Naive B cell (primary cell): ENCODE measurements around the gene RHOBTB3. TPM values are rescaled to one million over a fixed set of nuclear protein-coding genes. Genes with fewer than 3 reads are reported as not detected.
"Not testable (repeated sequence)": the region's sequence is repeated elsewhere in the genome, so short reads cannot be mapped to it uniquely, and the experiment has no call there.

Experiments
- ATAC-seq, 2 donors: fragments of 150-1000 bp; cut with Tn5 transposase; 2 replicates each; pipeline ENCODE4 v1.10.0; 2021; ENCODE audit warnings: low read depth in 2 of 2, mild to moderate bottlenecking in 2 of 2, moderate library complexity in 2 of 2
- DNase-seq: peaks from one replicate; pipeline ENCODE4 v3.0.0; 2022
- H3K27ac Mint-ChIP-seq, 6 donors: one replicate each; pipeline ENCODE4 v1.8.0; 2020 to 2022; ENCODE audit warnings: mild to moderate bottlenecking in 6 of 6, mixed read lengths in 6 of 6, moderate library complexity in 5 of 6, inconsistent platforms in 2 of 6
- H3K27me3 Mint-ChIP-seq, 3 donors: one replicate each; pipeline ENCODE4 v1.8.0; 2021 to 2022; ENCODE audit warnings: mixed read lengths in 3 of 3, mild to moderate bottlenecking in 1 of 3
- H3K36me3 Mint-ChIP-seq, 2 donors: one replicate each; pipeline ENCODE4 v1.8.0; 2020 to 2022; ENCODE audit warnings: mixed read lengths in 2 of 2, inconsistent platforms in 1 of 2, mild to moderate bottlenecking in 1 of 2
- H3K4me1 Mint-ChIP-seq, 3 donors: one replicate each; pipeline ENCODE4 v1.8.0; 2020 to 2022; ENCODE audit warnings: mixed read lengths in 3 of 3, inconsistent platforms in 1 of 3, mild to moderate bottlenecking in 1 of 3, moderate library complexity in 1 of 3
- H3K4me3 Mint-ChIP-seq, 8 donors: one replicate each; pipeline ENCODE4 v1.8.0; 2020 to 2022; ENCODE audit warnings: mild to moderate bottlenecking in 8 of 8, mixed read lengths in 8 of 8, moderate library complexity in 8 of 8, inconsistent platforms in 2 of 8
- H3K9me3 Mint-ChIP-seq, 7 donors: one replicate each; pipeline ENCODE4 v1.8.0; 2020 to 2022; ENCODE audit warnings: mixed read lengths in 7 of 7, mild to moderate bottlenecking in 5 of 7, inconsistent platforms in 2 of 7, moderate library complexity in 1 of 7
- polyA plus RNA-seq, 6 donors: library from polyadenylated mRNA; unstranded; fragments of 300-500 nt; fragmentation: Illumina TruSeq; gene quantifications; one replicate each; pipeline ENCODE4 v1.2.3, GENCODE V29; 2021; ENCODE audit warnings: low read depth in 6 of 6

Gene RHOBTB3
- polyA plus RNA-seq, 6 donors from 2014 or later = 1.5 to 2.1 (median 1.7) TPM; not detected in 3

DNA sequence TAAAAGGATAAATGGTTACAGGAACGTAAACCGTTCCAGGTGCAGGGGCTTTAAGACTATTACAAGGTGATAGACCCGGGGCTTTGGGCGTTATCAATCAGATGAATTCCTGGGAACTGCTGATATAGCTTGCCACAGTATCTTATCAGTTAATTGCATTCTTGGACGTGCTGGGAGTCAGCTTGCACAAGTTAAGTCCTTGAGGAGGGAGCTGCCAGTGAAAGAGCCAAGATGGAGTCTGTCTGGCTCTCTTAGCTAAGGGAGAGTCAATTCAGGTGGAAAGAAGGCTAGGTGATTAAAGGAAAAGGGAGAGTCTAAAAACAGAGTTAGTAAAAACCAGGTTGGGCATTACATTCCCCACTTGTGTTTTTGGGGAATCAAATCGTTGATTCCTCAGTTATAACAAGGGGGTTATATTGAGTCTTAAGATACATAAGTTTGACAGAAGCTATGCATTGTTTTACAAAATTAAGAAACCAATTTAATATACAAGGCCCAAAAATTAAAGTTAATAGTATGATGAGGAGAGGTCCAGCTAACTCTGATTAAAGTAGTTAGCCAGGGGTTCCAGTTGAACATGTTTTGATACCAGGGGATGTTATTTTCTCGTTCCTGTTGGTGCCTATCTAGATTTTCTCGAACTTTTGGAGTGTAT lies 23.5 kb upstream of the RHOBTB3 start:
- not testable (repeated sequence) for H3K4me1 Mint-ChIP-seq, DNase-seq, H3K36me3 Mint-ChIP-seq, H3K27me3 Mint-ChIP-seq, ATAC-seq, H3K27ac Mint-ChIP-seq, H3K4me3 Mint-ChIP-seq, H3K9me3 Mint-ChIP-seq

DNA sequence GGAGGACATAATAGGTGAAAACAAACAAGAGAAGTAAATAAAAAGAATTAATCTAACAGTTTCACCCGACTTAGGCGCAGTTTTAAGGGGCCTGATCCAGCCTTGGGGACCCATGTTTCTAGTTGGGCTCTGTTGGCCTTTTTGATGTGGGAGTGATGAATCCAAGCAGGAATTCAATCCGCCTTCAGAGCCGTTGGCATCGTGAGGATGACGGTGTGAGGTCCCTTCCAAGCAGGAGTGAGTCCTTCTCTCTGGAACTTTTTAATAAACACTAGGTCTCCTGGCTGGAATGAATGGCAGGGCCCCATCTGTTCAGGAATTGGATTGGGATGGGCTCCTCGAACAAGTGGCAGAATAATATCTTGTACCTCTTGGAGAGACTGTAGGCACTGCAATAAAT lies 22.3 kb upstream of the RHOBTB3 start:
- Mint-ChIP-seq H3K27me3 (no peaks in the 10 kb centered on the region), H3K27ac (no peak overlapping the region)
- ATAC-seq = no peak

DNA sequence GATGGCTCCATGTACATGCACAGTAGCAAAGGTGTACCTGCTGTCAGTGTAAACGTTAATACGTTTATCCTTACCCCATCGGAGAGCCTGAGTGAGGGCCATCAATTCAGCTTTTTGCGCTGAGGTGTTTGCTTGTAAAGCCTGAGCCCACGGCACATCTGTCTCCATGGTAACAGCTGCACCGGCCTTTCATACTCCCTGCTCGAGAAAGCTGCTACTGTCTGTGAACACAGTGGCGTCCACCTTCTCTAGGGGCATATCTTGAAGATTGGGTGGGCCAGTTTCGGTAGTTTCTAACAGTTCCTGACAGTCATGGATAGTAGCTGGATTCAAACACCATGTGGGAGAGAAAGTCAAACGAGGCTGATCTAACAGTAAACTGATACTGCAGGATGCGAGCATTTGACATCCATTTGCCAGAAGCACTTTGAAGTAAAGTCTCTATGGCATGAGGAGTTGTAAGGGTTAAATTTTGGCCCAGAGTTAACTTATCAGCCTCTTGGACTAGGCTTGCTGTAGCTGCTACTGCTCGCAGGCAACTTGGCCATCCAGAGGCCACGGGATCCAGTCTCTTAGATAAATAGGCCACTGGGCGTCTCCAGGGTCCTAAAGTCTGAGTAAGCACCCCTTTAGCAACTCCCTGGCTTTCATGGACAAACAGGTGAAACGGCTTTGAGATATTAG lies 21.0 kb upstream of the RHOBTB3 start:
- Mint-ChIP-seq H3K4me3 (no peak overlapping the region), H3K27ac (no peak overlapping the region), H3K27me3 (no peaks in the 10 kb centered on the region), H3K9me3 (no peaks in the 10 kb centered on the region), H3K4me1 (no peaks in the 10 kb centered on the region), H3K36me3 (no peaks in the 10 kb centered on the region)
- DNase-seq (no peak), ATAC-seq (no peak)

More for the DNA sequence above, 22.3 kb upstream of the RHOBTB3 start:
- Mint-ChIP-seq H3K36me3 (no peaks in the 10 kb centered on the region), H3K9me3 (no peaks in the 10 kb centered on the region), H3K4me3 (no peak overlapping the region), H3K4me1 (no peaks in the 10 kb centered on the region)
- no peak for DNase-seq

- H3K27me3 Mint-ChIP-seq, ATAC-seq, H3K27ac Mint-ChIP-seq, H3K36me3 Mint-ChIP-seq, H3K4me1 Mint-ChIP-seq, H3K9me3 Mint-ChIP-seq, DNase-seq: not testable (repeated sequence)
- H3K4me3 Mint-ChIP-seq = peak overlapping the region in 1 of 8 donors; percentile 33
Measured at GRCh38 chr5:95710651-95711500, 20.3 kb upstream of the RHOBTB3 start.

- H3K36me3 Mint-ChIP-seq = no peaks in the 10 kb centered on the region
- no peak overlapping the region for H3K4me3 Mint-ChIP-seq
- no peaks in the 10 kb centered on the region for H3K27me3 Mint-ChIP-seq
- peak overlapping the region in 1 of 6 donors; percentile 55 for H3K27ac Mint-ChIP-seq
- no peaks in the 10 kb centered on the region for H3K9me3 Mint-ChIP-seq
- ATAC-seq (no peak), DNase-seq (no peak)
- no peaks in the 10 kb centered on the region for H3K4me1 Mint-ChIP-seq
Measured at GRCh38 chr5:95711501-95712346, 19.4 kb upstream of the RHOBTB3 start.

DNA sequence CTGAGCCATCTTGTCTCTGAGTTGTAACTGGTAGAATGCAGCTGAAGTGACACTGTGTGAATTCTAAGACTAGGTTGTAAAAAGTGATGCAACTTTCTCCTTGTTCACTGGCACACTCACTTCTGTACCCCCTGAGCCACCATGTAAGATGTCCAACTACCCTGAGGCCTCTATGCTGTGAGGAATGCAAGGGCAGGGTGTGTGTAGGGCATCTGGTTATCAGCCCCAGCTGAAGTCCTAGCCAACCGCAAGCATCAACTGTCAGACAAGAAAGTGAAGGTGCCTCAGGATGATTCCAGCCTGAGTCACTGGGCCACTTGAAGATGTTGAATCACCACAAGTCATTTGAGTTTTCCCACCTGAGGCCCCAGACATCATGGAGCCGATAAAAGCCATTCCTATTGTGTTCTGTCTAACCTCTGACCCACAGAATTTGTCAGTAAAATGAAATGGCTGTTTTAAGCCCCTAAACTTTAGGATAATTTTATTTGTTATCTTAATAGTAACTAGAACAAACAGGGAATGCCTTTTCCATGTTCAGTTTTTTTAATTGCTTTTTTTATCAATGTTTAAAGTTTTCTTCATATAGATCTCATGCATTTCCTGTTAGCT lies 18.7 kb upstream of the RHOBTB3 start:
- Mint-ChIP-seq H3K27ac (peak overlapping the region in 1 of 6 donors; percentile 1), H3K9me3 (no peaks in the 10 kb centered on the region), H3K27me3 (no peaks in the 10 kb centered on the region), H3K4me1 (no peaks in the 10 kb centered on the region), H3K36me3 (no peaks in the 10 kb centered on the region), H3K4me3 (no peak overlapping the region)
- ATAC-seq (no peak), DNase-seq (no peak)

DNA sequence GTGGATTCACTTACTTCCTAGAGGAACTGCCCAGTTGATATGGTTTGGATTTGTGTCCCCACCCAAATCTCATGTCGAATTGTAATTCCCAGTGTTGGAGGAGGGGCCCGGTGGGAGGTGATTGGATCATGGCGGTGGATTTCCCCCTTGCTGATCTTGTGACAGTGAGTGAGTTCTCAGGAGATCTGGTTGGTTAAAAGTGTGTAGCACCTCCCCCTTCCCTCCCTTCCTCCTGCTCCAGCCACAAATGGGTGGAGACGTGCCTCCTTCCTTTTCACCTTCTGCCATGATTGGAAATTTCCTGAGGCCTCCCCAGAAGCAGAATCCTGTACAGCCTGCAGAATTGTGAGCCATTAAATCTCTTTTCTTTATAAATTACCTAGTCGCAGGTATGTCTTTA lies 17.9 kb upstream of the RHOBTB3 start:
- not testable (repeated sequence) for H3K36me3 Mint-ChIP-seq, H3K27me3 Mint-ChIP-seq, H3K9me3 Mint-ChIP-seq, DNase-seq, H3K4me1 Mint-ChIP-seq, H3K27ac Mint-ChIP-seq, ATAC-seq, H3K4me3 Mint-ChIP-seq

DNA sequence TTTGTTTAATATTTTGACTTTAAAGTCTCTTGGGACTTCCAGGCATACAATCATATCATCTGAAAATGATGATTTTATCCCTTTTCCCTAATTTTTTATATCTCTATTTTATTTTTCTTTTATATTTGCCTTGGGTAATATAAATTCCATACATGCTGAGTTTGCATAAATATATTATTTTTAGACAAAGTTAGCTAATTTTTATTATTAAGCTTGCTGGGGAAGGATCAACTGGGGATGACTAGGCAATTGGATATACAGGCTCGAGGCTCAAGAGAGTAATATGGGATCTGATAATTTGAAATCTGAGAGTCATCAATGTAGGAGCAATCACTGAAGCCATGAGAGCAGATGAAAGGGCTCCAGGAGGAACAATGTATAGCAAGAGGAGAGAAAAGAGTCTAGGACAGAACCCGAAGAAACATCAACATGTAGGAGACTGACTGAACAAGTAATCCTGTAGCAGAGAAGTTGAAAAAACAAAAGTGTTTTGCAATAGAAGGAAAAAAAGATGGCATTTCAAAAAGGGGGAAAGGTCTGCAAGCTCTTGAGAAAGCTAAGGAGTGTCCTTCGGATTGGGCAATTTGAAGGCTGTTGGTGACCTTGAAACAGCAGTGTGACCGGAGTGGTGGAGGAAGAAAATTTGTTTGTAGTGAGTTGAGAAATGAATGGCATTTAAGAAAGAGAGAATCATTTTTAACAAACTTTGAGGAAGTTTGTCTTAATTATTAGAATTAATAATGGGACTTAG lies 17.0 kb upstream of the RHOBTB3 start:
- H3K9me3 Mint-ChIP-seq = no peaks in the 10 kb centered on the region
- no peaks in the 10 kb centered on the region for H3K27me3 Mint-ChIP-seq
- no peaks in the 10 kb centered on the region for H3K4me1 Mint-ChIP-seq
- no peaks in the 10 kb centered on the region for H3K36me3 Mint-ChIP-seq
- no peak for ATAC-seq
- peak overlapping the region in 1 of 6 donors; percentile 22 for H3K27ac Mint-ChIP-seq
- no peak overlapping the region for H3K4me3 Mint-ChIP-seq
- no peak for DNase-seq

GRCh38 chr5:95715799-95716461 lies 15.2 kb upstream of the RHOBTB3 start:
- no peaks in the 10 kb centered on the region for H3K27me3 Mint-ChIP-seq
- ATAC-seq (no peak), DNase-seq (no peak)
- no peaks in the 10 kb centered on the region for H3K36me3 Mint-ChIP-seq
- no peaks in the 10 kb centered on the region for H3K4me1 Mint-ChIP-seq
- H3K9me3 Mint-ChIP-seq = no peaks in the 10 kb centered on the region
- H3K27ac Mint-ChIP-seq = no peak overlapping the region
- H3K4me3 Mint-ChIP-seq = no peak overlapping the region

DNA sequence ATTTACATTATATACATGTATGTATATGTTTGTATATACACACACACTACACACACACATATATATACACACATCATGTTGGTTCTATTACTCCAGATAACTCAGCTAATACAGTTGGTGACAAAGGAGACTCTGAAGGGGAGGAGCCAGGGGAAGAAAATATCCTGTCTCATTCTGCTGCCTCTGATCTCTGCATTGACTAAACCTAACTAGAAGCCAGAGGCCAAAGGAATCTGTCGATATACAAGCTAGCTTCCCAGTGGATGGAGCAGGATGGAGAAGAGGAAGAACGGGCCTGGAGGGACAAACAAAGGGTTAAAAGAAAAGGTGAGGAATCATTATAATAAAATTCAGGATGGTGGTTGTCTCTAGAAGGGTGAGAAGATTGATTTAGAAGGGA lies 13.7 kb upstream of the RHOBTB3 start:
- no peak overlapping the region for H3K4me3 Mint-ChIP-seq
- no peaks in the 10 kb centered on the region for H3K27me3 Mint-ChIP-seq
- ATAC-seq = no peak
- no peak overlapping the region for H3K27ac Mint-ChIP-seq
- no peaks in the 10 kb centered on the region for H3K4me1 Mint-ChIP-seq
- H3K36me3 Mint-ChIP-seq = no peaks in the 10 kb centered on the region
- DNase-seq = no peak
- no peaks in the 10 kb centered on the region for H3K9me3 Mint-ChIP-seq

DNA sequence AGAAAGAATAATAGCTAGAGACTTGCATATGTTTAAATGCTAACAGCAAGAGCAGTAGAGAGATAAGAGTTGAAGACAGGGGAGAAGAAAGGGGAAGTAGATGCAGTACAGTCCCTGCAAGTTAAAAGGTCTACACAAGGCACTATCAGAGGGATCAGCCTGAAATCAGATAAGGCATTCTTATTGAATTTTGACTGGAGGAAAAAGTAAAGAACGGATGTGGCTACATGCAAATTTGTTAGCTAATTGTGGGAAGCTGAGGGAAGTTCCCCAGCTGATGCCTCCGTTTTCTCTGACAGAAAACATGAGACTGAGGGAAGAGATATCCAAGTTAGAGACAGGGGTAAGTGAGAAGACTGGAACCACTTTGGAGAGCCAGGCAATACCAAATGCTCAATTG lies 12.9 kb upstream of the RHOBTB3 start:
- Mint-ChIP-seq H3K9me3 (no peaks in the 10 kb centered on the region), H3K27me3 (no peaks in the 10 kb centered on the region), H3K4me1 (no peaks in the 10 kb centered on the region), H3K27ac (no peak overlapping the region), H3K36me3 (no peaks in the 10 kb centered on the region), H3K4me3 (no peak overlapping the region)
- DNase-seq (peak; percentile 21), ATAC-seq (peak; percentile 93 to 95)

DNA sequence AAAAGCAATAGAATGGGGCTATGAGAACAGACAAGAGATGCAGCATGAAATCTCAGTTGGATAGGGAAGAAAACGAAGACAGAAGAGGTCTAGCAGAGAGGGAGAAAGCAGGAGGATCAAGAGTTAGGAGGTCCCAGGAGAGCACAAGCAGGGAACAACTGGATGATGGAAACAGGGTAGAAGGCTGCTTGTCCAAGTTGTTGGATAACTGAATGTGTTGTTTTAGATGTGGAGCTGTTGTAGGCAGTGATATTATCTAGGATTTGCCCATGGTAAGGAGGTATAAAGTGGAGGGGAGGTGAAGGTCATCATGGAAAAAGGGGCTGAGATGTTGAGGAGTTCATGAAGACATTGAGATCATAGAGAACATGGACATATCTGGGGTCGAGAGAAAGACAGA lies 12.4 kb upstream of the RHOBTB3 start:
- H3K36me3 Mint-ChIP-seq = no peaks in the 10 kb centered on the region

More for the DNA sequence above, 12.4 kb upstream of the RHOBTB3 start:
- Mint-ChIP-seq H3K27me3 (no peaks in the 10 kb centered on the region), H3K4me3 (no peak overlapping the region), H3K27ac (no peak overlapping the region), H3K4me1 (no peaks in the 10 kb centered on the region), H3K9me3 (no peaks in the 10 kb centered on the region)
- no peak for ATAC-seq
- DNase-seq = no peak
